ENCODE results near the gene HSF2. TPM values are rescaled to one million over a fixed set of nuclear protein-coding genes. Genes with fewer than 3 reads are reported as not detected.

The HSF2 gene
- total RNA-seq, 6 experiments from 2014 or later, result 2.6 to 4.7 (median 3.3) TPM

GRCh38 chr6:122472022-122472340 is 72.5 kb downstream of the HSF2 start:
- intact Hi-C loops (cut with DNase I), result no loop called here
- ATAC-seq, result peak; percentile 56 to 60 (median 60)
- 5% methylated on average over 8 of the region's 8 CpGs for WGBS (ENCODE audit: insufficient coverage, low coverage, low lambda C conversion rate, missing lambda C conversion rate)
- no peak for DNase-seq
- TF ChIP-seq CTCF (IDR thresholded peaks at IDR 0.05) (no peak), POLR2A (IDR thresholded peaks at IDR 0.05) (no peak)
- Histone ChIP-seq H3K4me1 (peaks cover 0 to 15% (median 5%) of the 10 kb centered on the region in 4 donors), H3K9me3 (no peaks in the 10 kb centered on the region), H3K27ac (peak overlapping the region; percentile 89 to 91 (median 90)), H3K27me3 (no peaks in the 10 kb centered on the region), H3K36me3 (no peaks in the 10 kb centered on the region), H3K4me3 (peak overlapping the region; percentile 77 to 89 (median 82))

- Histone ChIP-seq H3K9me3 (no peaks in the 10 kb centered on the region), H3K27ac (no peak overlapping the region), H3K36me3 (no peaks in the 10 kb centered on the region), H3K4me3 (no peak overlapping the region), H3K4me1 (peaks cover 0 to 6% (median 0%) of the 10 kb centered on the region in 4 donors), H3K27me3 (no peaks in the 10 kb centered on the region)
- intact Hi-C loops (cut with DNase I), result no loop called here
- DNase-seq (no peak), ATAC-seq (no peak)
- peak; percentile 37 to 52 (median 50) for TF ChIP-seq CTCF (IDR thresholded peaks at IDR 0.05)
- TF ChIP-seq POLR2A (IDR thresholded peaks at IDR 0.05), result no peak
Measured at GRCh38 chr6:122476131-122476530, 76.7 kb downstream of the HSF2 start.

GRCh38 chr6:122482750-122483080 is 83.3 kb downstream of the HSF2 start:
- Histone ChIP-seq H3K27me3 (no peaks in the 10 kb centered on the region), H3K27ac (no peak overlapping the region), H3K36me3 (no peaks in the 10 kb centered on the region), H3K9me3 (peaks cover 0 to 2% (median 0%) of the 10 kb centered on the region in 4 donors), H3K4me3 (no peak overlapping the region), H3K4me1 (no peaks in the 10 kb centered on the region)
- intact Hi-C loops (cut with DNase I), result no loop called here
- TF ChIP-seq CTCF (IDR thresholded peaks at IDR 0.05) (no peak), POLR2A (IDR thresholded peaks at IDR 0.05) (no peak)
- DNase-seq (no peak), ATAC-seq (no peak)
- WGBS (ENCODE audit: insufficient coverage, low coverage, low lambda C conversion rate, missing lambda C conversion rate), result 68% methylated on average over 7 of the region's 7 CpGs

Small RNA genes within 50 kb of the gene (small RNA-seq; reads per million reads assigned to genes)
- gene Z99129.1, result 0 reads per million in 2 experiments

Other genes with a start within 250 kb of the HSF2 start
- 100 to 1,000 TPM in 4 of 6 experiments, 10 to 100 TPM in 2; 83.6 to 114 (median 102) TPM for gene SERINC1, start 72.2 kb downstream of the HSF2 start, total RNA-seq
- 10 to 100 TPM in 2 of 6 experiments, 1 to 10 TPM in 4; 2.4 to 12.1 (median 4.1) TPM for gene PKIB, start 210.8 kb downstream of the HSF2 start, total RNA-seq